Colon (tissue), 2 donors: Measurements from ENCODE around the gene SGIP1.

Source experiments
- FAIRE-seq: peaks from 2 replicates; lab custom pipeline; 2012; peaks lifted over from hg19 to GRCh38; lab: Jason Lieb, UNC
- donor health status: control.
- donor health status: control.

Gene SGIP1

GRCh38 chr1:66521721-66522365 lies 12.1 kb upstream of the SGIP1 start:
- FAIRE-seq: no peak

- no peak for FAIRE-seq
These were observed 10.4 kb upstream of the SGIP1 start for GRCh38 chr1:66523562-66523961.

GRCh38 chr1:66525086-66525485 lies 8.9 kb upstream of the SGIP1 start:
- FAIRE-seq: no peak

GRCh38 chr1:66526036-66526435 lies 7.9 kb upstream of the SGIP1 start:
- FAIRE-seq: no peak

- no peak for FAIRE-seq
These were observed 7.0 kb upstream of the SGIP1 start for GRCh38 chr1:66526991-66527390.

GRCh38 chr1:66527686-66528085 lies 6.3 kb upstream of the SGIP1 start:
- no peak for FAIRE-seq

GRCh38 chr1:66528580-66528979 lies 5.4 kb upstream of the SGIP1 start:
- FAIRE-seq: no peak

GRCh38 chr1:66532214-66532613 lies 1.7 kb upstream of the SGIP1 start:
- no peak for FAIRE-seq

GRCh38 chr1:66532798-66533783 lies 862 bp upstream of the SGIP1 start:
- FAIRE-seq: no peak

- no peak for FAIRE-seq
These were observed 1.1 kb downstream of the SGIP1 start for GRCh38 chr1:66535061-66535460.

GRCh38 chr1:66535853-66536252 lies 1.9 kb downstream of the SGIP1 start:
- no peak for FAIRE-seq

- FAIRE-seq: no peak
These were observed 3.8 kb downstream of the SGIP1 start for GRCh38 chr1:66537718-66538117.

GRCh38 chr1:66539491-66539890 lies 5.5 kb downstream of the SGIP1 start:
- FAIRE-seq: no peak

- no peak for FAIRE-seq
These were observed 6.6 kb downstream of the SGIP1 start for GRCh38 chr1:66540434-66541032.

GRCh38 chr1:66542314-66542713 lies 8.4 kb downstream of the SGIP1 start:
- FAIRE-seq: no peak

- no peak for FAIRE-seq
These were observed 9.1 kb downstream of the SGIP1 start for GRCh38 chr1:66542811-66543767.

- no peak for FAIRE-seq
These were observed 12.3 kb downstream of the SGIP1 start for GRCh38 chr1:66546047-66546810.

- FAIRE-seq: no peak
These were observed 15.1 kb downstream of the SGIP1 start for GRCh38 chr1:66549017-66549416.

- FAIRE-seq: no peak
These were observed 16.3 kb downstream of the SGIP1 start for GRCh38 chr1:66550243-66550642.

GRCh38 chr1:66552287-66552686 lies 18.3 kb downstream of the SGIP1 start:
- FAIRE-seq: no peak

- FAIRE-seq: no peak
These were observed 18.9 kb downstream of the SGIP1 start for GRCh38 chr1:66552829-66553228.
